Stimulated activated CD4-positive, alpha-beta T cell treated with anti-CD3 and anti-CD28 coated beads, TNF-alpha, amount 100 ng/mL, for 4 hours (primary cell): Measurements from ENCODE around the gene OMA1.
A peak's percentile ranks its signal among the peaks of the same experiment; 100 is the strongest.
"Not testable (repeated sequence)": the region's sequence is repeated elsewhere in the genome, so short reads cannot be mapped to it uniquely, and the experiment has no call there.

Source experiments
- DNase-seq, 3 experiments: peaks; one replicate each; pipeline ENCODE4 v3.0.0-alpha.2; 2020; ENCODE audit warnings: low read depth in 3 of 3

OMA1 gene

GRCh38 chr1:58546520-58547308, at the start of gene OMA1:
Gene OMA1, minus strand, starts transcription at chr1:58546726. Its CDS starts 7,432 bp downstream, at chr1:58539294.
- peak; percentile 95 to 96 (median 96) for DNase-seq

GRCh38 chr1:58594546-58594945, 48.0 kb upstream of the OMA1 start:
- no peak for DNase-seq

GRCh38 chr1:58592522-58593134, 46.1 kb upstream of the OMA1 start:
- no peak for DNase-seq

- no peak for DNase-seq
These were observed 45.3 kb upstream of the OMA1 start for GRCh38 chr1:58591806-58592205.

GRCh38 chr1:58590019-58590418, 43.5 kb upstream of the OMA1 start:
- DNase-seq, result no peak

GRCh38 chr1:58588396-58588795, 41.9 kb upstream of the OMA1 start:
- no peak for DNase-seq

GRCh38 chr1:58587667-58588066, 41.1 kb upstream of the OMA1 start:
- DNase-seq, result no peak

GRCh38 chr1:58586271-58586670, 39.7 kb upstream of the OMA1 start:
- DNase-seq, result no peak

GRCh38 chr1:58585581-58586151, 39.1 kb upstream of the OMA1 start:
- DNase-seq, result no peak

- no peak for DNase-seq
These were observed 38.6 kb upstream of the OMA1 start for GRCh38 chr1:58585166-58585565.

GRCh38 chr1:58584082-58584895, 37.8 kb upstream of the OMA1 start:
- no peak for DNase-seq

- no peak for DNase-seq
These were observed 37.0 kb upstream of the OMA1 start for GRCh38 chr1:58583496-58583895.

GRCh38 chr1:58582143-58582542, 35.6 kb upstream of the OMA1 start:
- DNase-seq, result not testable (repeated sequence)

- DNase-seq, result no peak
These were observed 35.1 kb upstream of the OMA1 start for GRCh38 chr1:58581641-58582040.

- DNase-seq, result no peak
These were observed 33.7 kb upstream of the OMA1 start for GRCh38 chr1:58580186-58580585.

GRCh38 chr1:58577654-58578030, 31.1 kb upstream of the OMA1 start:
- DNase-seq, result no peak

- no peak for DNase-seq
These were observed 30.5 kb upstream of the OMA1 start, which contains the start of gene TACSTD2 for GRCh38 chr1:58576727-58577653. Gene TACSTD2, minus strand, starts transcription at chr1:58577252. Its CDS starts 96 bp downstream, at chr1:58577156.

- no peak for DNase-seq
These were observed 29.8 kb upstream of the OMA1 start for GRCh38 chr1:58576325-58576726.

GRCh38 chr1:58575551-58576324, 29.2 kb upstream of the OMA1 start:
- no peak for DNase-seq

- no peak for DNase-seq
These were observed 28.3 kb upstream of the OMA1 start for GRCh38 chr1:58574816-58575215.
